ENCODE data around the gene ANKRD2.

DNA sequence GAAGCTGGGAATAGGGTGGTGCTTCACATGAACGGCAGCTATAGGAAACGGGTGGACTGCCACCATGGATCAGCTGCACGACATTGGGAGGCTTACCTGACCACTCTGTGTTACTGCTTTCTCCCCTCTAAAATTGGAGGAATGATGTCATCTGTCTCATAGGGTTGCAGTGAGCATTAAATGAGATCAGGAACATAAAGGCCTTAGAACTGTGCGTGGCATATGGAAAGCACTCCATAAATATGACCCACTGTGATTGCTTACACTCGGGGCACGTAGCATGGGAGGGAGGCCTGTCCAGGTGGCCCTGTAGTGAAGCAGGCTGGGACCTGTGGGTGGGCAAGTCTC is 26.7 kb downstream of the ANKRD2 start:
- TF ChIP-seq, protein P1, sequence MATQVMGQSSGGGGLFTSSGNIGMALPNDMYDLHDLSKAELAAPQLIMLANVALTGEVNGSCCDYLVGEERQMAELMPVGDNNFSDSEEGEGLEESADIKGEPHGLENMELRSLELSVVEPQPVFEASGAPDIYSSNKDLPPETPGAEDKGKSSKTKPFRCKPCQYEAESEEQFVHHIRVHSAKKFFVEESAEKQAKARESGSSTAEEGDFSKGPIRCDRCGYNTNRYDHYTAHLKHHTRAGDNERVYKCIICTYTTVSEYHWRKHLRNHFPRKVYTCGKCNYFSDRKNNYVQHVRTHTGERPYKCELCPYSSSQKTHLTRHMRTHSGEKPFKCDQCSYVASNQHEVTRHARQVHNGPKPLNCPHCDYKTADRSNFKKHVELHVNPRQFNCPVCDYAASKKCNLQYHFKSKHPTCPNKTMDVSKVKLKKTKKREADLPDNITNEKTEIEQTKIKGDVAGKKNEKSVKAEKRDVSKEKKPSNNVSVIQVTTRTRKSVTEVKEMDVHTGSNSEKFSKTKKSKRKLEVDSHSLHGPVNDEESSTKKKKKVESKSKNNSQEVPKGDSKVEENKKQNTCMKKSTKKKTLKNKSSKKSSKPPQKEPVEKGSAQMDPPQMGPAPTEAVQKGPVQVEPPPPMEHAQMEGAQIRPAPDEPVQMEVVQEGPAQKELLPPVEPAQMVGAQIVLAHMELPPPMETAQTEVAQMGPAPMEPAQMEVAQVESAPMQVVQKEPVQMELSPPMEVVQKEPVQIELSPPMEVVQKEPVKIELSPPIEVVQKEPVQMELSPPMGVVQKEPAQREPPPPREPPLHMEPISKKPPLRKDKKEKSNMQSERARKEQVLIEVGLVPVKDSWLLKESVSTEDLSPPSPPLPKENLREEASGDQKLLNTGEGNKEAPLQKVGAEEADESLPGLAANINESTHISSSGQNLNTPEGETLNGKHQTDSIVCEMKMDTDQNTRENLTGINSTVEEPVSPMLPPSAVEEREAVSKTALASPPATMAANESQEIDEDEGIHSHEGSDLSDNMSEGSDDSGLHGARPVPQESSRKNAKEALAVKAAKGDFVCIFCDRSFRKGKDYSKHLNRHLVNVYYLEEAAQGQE (IDR thresholded peaks at IDR 0.05; ENCODE audit: low read depth), result no peak
- TF ChIP-seq EP300 (IDR thresholded peaks at IDR 0.05; ENCODE audit: borderline replicate concordance) (no peak), YY1 (IDR thresholded peaks at IDR 0.05; ENCODE audit: low read depth) (no peak), TAF1 (IDR thresholded peaks at IDR 0.05; ENCODE audit: low read depth) (no peak), TEAD4 (IDR thresholded peaks at IDR 0.05) (no peak), TCF12 (IDR thresholded peaks at IDR 0.05; ENCODE audit: low read depth) (no peak)

All from Ishikawa (cell line).